HG02571 (cell line): Measurements from ENCODE around the gene SNX21.
A peak's percentile ranks its signal among the peaks of the same experiment; 100 is the strongest.

Experiments
- ATAC-seq: cut with Tn5 transposase; IDR thresholded peaks from one replicate; pipeline ENCODE4 v1.9.1; 2021; ENCODE audit warnings: mild to moderate bottlenecking, moderate library complexity; ENCODE audit not compliant: unreplicated experiment

SNX21 gene

GRCh38 chr20:45878076-45878761 is 44.6 kb downstream of the SNX21 start:
- no peak for ATAC-seq

GRCh38 chr20:45880988-45881788 is 47.6 kb downstream of the SNX21 start, which contains the start of gene ZSWIM1:
TSS of gene ZSWIM1 (plus strand) at chr20:45881227. CDS start at chr20:45882593, 1,366 bp downstream.
- peak; percentile 97 for ATAC-seq

- ATAC-seq = no peak
These were observed 49.0 kb downstream of the SNX21 start for GRCh38 chr20:45882469-45883099.

DNA sequence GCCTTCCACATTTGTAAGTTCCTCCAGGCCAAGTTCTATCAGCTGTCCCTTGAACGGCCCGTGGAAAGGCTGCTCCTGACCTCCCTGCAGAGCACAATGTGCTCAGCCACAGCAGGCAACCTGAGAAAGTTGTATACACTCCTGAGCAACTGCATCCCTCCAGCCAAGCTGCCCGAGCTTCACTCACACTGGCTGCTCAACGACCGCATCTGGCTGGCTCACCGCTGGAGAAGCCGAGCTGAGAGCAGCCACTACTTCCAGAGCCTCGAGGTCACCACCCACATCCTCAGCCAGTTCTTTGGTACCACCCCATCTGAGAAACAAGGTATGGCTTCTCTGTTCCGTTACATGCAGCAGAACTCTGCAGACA is 49.5 kb downstream of the SNX21 start:
- no peak for ATAC-seq

DNA sequence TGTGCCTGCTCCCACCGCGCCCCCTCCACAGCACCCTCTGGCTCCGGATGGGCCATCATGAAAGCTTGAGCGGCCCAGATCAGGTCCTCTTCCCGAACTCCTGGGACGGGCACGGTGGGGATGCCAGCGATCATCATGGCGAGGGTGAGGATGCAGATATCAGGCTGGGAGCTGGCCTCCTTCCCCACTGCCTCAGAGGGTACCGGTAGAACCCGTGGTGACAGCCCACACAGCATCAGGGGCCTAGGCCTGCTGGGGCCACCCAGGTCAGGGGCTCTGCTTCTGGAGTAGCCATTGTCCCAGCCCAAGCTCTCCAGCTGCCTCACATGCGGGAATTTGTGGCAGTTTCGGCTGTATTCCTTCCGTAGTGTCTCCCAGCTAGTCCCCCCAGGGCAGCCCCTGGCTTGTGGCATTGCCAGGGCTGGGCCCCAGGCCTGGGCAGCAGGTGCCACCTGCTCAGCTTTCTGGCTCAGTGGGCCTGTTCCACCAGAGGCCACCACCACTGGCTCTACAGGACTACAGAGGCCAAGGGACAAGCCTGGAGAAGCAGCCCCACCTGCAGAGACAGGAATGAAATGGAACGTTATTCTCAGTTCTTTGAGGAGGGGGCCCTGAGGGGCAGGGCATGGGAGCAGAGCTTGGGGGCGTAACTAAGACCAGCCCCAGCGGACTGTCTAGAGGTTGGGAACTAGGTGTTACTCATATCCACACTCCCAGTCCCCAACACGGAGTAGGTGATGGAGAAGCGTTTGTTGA is 53.2 kb downstream of the SNX21 start:
- no peak for ATAC-seq

DNA sequence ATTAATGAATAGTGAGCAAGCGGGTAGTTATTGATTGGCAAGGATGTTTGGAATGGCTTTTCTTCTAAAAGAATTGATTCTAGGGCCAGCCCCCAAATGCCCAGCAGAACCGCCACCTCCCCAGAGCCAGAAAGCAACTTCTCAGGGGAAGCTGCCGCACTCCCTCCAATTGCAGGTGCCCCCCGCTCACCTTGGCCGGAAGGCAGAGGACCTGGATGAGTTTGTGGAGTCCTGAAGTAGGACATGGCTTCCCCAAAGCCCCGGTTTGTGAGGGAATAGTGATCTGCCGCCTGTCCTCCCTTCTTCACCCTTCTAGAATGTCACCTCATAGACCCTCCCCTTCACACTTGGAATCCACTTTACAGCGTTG is 53.7 kb downstream of the SNX21 start, which contains the start of gene SPATA25:
Gene SPATA25, minus strand, starts transcription at position 277 of the 370 bp plus-strand sequence. Its CDS starts 32 bp downstream, at position 245.
- ATAC-seq = no peak

GRCh38 chr20:45888681-45889080 is 55.1 kb downstream of the SNX21 start:
- ATAC-seq = no peak

GRCh38 chr20:45890077-45890984 is 56.7 kb downstream of the SNX21 start:
- ATAC-seq = no peak

- ATAC-seq = peak; percentile 73
These were observed 57.7 kb downstream of the SNX21 start, which contains the start of the genes CTSA and NEURL2 for GRCh38 chr20:45890985-45891983. TSS of gene CTSA (plus strand) at chr20:45891335. CDS start at chr20:45891569, 234 bp downstream. TSS of gene NEURL2 (minus strand) at chr20:45891208. CDS start at chr20:45890991, 217 bp downstream.

DNA sequence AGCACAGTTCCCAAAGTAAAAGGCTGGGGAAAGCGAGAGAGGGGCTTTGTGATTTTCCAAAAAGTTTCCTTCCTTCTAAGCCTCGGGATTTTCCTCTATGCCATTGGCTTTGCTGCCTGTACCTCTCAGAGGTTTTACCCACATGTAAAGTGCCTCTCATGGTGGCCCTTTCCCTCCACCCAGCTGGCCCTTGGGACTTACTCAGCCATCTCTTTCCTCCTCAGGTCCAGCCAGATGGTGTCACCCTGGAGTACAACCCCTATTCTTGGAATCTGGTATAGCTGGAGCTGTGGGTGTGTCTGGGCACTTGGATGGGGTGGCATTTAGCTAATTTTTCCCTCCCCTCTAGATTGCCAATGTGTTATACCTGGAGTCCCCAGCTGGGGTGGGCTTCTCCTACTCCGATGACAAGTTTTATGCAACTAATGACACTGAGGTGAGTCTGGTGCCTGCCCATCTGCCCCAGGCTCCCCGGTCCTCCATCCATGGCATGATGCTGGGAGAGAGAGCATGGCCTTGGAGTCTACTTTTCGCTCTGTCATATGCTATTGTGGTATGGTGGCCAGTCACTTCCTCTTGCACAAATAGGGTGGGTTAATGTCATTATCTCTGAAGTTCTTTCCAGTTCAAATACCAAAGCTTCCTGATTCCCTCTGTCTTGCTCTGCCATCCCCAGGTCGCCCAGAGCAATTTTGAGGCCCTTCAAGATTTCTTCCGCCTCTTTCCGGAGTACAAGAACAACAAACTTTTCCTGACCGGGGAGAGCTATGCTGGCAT is 58.6 kb downstream of the SNX21 start:
- no peak for ATAC-seq
